Measurements from ENCODE around the gene IL11RA. TPM values are rescaled to one million over a fixed set of nuclear protein-coding genes. Genes with fewer than 3 reads are reported as not detected.

IL11RA gene
- 11.2 and 20.6 TPM in 2 replicates for total RNA-seq (2011; cell fraction: chromatin; rRNA removed; ENCODE audit: low replicate concordance)
- total RNA-seq (2011; cell fraction: nucleolus; rRNA removed) = 14.7 and 17.2 TPM in 2 replicates
- total RNA-seq (2011; cell fraction: nucleoplasm; rRNA removed) = 14.7 and 19.7 TPM in 2 replicates
- total RNA-seq (2014; rRNA removed) = 2.1 and 3.1 TPM in 2 replicates
- total RNA-seq (2014; rRNA removed; fragmentation: Illumina TruSeq; extraction: Trizol) = 1.7 and 2.0 TPM in 2 replicates
- 1.7 and 3.1 TPM in 2 replicates for total RNA-seq (2015; rRNA removed; fragmentation: Illumina TruSeq; extraction: Trizol)
- total RNA-seq (2021) = 4.0 and 4.3 TPM in 2 replicates
- 4.3 and 5.6 TPM in 2 replicates for polyA plus RNA-seq (2011; rRNA removed)
- polyA plus RNA-seq (2011; cell fraction: cytosol; rRNA removed) = 4.4 and 8.1 TPM in 2 replicates
- 25.1 and 38.5 TPM in 2 replicates for polyA plus RNA-seq (2011; cell fraction: nucleus; rRNA removed)
- polyA plus RNA-seq (2012) = 3.8 and 9.7 TPM in 2 replicates
- 2.5 and 2.8 TPM in 2 replicates for polyA plus RNA-seq (2014; fragmentation: Illumina TruSeq; extraction: Trizol)
- polyA plus RNA-seq (2014; fragmentation: Nextera tagmentation; extraction: Ambion mirVana) = under 1 TPM; 0.11 to 0.36 TPM
- 5.8 and 5.9 TPM in 2 replicates for polyA plus RNA-seq (2014; rRNA removed)
- 1.5 and 1.9 TPM in 2 replicates for polyA minus RNA-seq (2011; rRNA and poly(A)+ RNA removed)
- 1.5 and 2.3 TPM in 2 replicates for polyA minus RNA-seq (2011; cell fraction: cytosol; rRNA and poly(A)+ RNA removed)
- 5.5 and 7.6 TPM in 2 replicates for polyA minus RNA-seq (2011; cell fraction: nucleus; rRNA and poly(A)+ RNA removed)
- percentile 47 among the genes with signal in this experiment for Bru-seq, nascent RNA
- percentile 42 among the genes with signal in this experiment for BruChase-seq, experiment 1, labeled RNA remaining after a 2-hour chase
- BruChase-seq, experiment 2, labeled RNA remaining after a 6-hour chase = percentile 43 among the genes with signal in this experiment
- long read RNA-seq, experiment 1, partial matches to known transcripts = 1 of 3 reads
- long read RNA-seq, experiment 1, other reads (novel, unspliced or antisense) = 1 of 3 reads
- long read RNA-seq, experiment 2, partial matches to known transcripts = 1 of 5 reads
- long read RNA-seq, experiment 2, other reads (novel, unspliced or antisense) = 3 of 5 reads
- long read RNA-seq, experiment 3, partial matches to known transcripts = 0 of 2 reads
- long read RNA-seq, experiment 3, other reads (novel, unspliced or antisense) = 1 of 2 reads

GRCh38 chr9:34651876-34652601 is at the start of gene IL11RA:
TSS of gene IL11RA (plus strand) at chr9:34652185. CDS start at chr9:34655218, 3,033 bp downstream.
- Histone ChIP-seq H3K79me2 (ENCODE audit: control insufficient read depth, insufficient read depth, low read length) (peaks cover 17% of the 10 kb centered on the region), H3K27me3 (ENCODE audit: control insufficient read depth in 2 of 2, insufficient read depth in 2 of 2, low read length in 2 of 2) (no peaks in the 10 kb centered on the region), H3K27ac (ENCODE audit: extremely low read depth, low read depth, low read length) (peak within 1 kb of the TSS; percentile 72), H3K4me1 (replicated peaks in 1 of 2; ENCODE audit: control insufficient read depth in 2 of 2, insufficient read depth in 2 of 2, low read length in 2 of 2) (peaks cover 40 to 53% of the 10 kb centered on the region in 2 experiments), H3K36me3 (ENCODE audit: control insufficient read depth, insufficient read depth, low read length) (peaks cover 27% of the 10 kb centered on the region; the same call in 2 of the 3 replicates), H2AFZ (ENCODE audit: low read depth, low read length) (peak within 1 kb of the TSS; percentile 76), H4K20me1 (replicated peaks; ENCODE audit: control insufficient read depth, insufficient read depth, low read length) (no peaks in the 10 kb centered on the region), H3K4me2 (ENCODE audit: insufficient read depth, low read length) (peak within 1 kb of the TSS; percentile 98), H3K4me3 (peak within 1 kb of the TSS; percentile 34), H3K9ac (ENCODE audit: insufficient read depth in 1 of 2, low read depth in 2 of 2, low read length in 2 of 2) (peak within 1 kb of the TSS; percentile 47 to 87), H3K9me1 (ENCODE audit: control insufficient read depth, insufficient read depth, low read length) (peaks cover 7% of the 10 kb centered on the region), H3K9me3 (replicated peaks; ENCODE audit: control insufficient read depth, insufficient read depth, low read depth, low read length) (no peaks in the 10 kb centered on the region)
- CTCF ChIA-PET (ENCODE audit: low intra/inter-chr PET ratio) = interaction anchor here (0.8 kb wide), 1 partner anchor 50 kb away, joined by 3 read pairs; no protein-coding TSS in a partner anchor
- POLR2A ChIA-PET = interaction anchor here (0.6 to 2.6 kb wide), 8 partner anchors 9 to 118 kb away, joined by 3 to 13 read pairs (median 4); partner anchors contain the start of genes DCTN3 and SIGMAR1
- in situ Hi-C loops (cut with MboI) (no loop called here), intact Hi-C loops (cut with micrococcal nuclease) (no loop called here)
- ATAC-seq (peak; percentile 89), DNase-seq (ENCODE audit: extremely low read depth in 1 of 4, low spot score in 3 of 4) (peak; percentile 94 to 96 (median 94)), FAIRE-seq (peak; percentile 97)
- BruUV-seq (replicated peaks) = no TSS peak
- 0% methylated on average over 12 of the region's 24 CpGs for WGBS (ENCODE audit: insufficient coverage, low coverage, missing lambda C conversion rate)
- TF ChIP-seq RBM22 (IDR thresholded peaks at IDR 0.05; ENCODE audit: low read depth, low read length, poor library complexity, severe bottlenecking) (no peak), ZSCAN29 (IDR thresholded peaks at IDR 0.05) (peak; percentile 65; the same call in 1 of the 2 replicates), KLF13 (tag; IDR thresholded peaks at IDR 0.05; ENCODE audit: borderline replicate concordance, low read depth) (peak; percentile 66; the same call in 1 of the 2 replicates), ZNF232 (CRISPR knock-in tag; IDR thresholded peaks at IDR 0.05) (no peak), JUNB (CRISPR knock-in tag; conservative IDR thresholded peaks at IDR 0.05) (no peak), CHAMP1 (IDR thresholded peaks at IDR 0.05) (no peak), ZNF146 (CRISPR knock-in tag; IDR thresholded peaks at IDR 0.05; ENCODE audit: unreplicated experiment) (no peak), ZC3H8 (IDR thresholded peaks at IDR 0.05) (no peak), CBFA2T3 (IDR thresholded peaks at IDR 0.05) (0 out of 2 replicates have a peak, but pooled peaks have one; percentile 5), ELF4 (CRISPR knock-in tag; IDR thresholded peaks at IDR 0.05) (0 out of 2 replicates have a peak, but pooled peaks have one; percentile 8), CAMTA2 (CRISPR knock-in tag; conservative IDR thresholded peaks at IDR 0.05) (no peak), RFX7 (CRISPR knock-in tag; IDR thresholded peaks at IDR 0.05) (no peak), ZNF212 (CRISPR knock-in tag; IDR thresholded peaks at IDR 0.05) (no peak)
